Hepatocyte (in vitro differentiated cells): ENCODE data around the gene TOX2. TPM values are rescaled to one million over a fixed set of nuclear protein-coding genes. Genes with fewer than 3 reads are reported as not detected.

Experiments used
- DNase-seq: peaks from one replicate; pipeline ENCODE4 v3.0.0-alpha.2; 2016; ENCODE audit warnings: low spot score
- H2AFZ ChIP-seq: fragments of 200-600 bp; sonication (generic); 2 replicates; pipeline ENCODE4 v1.6.0; 2016; ENCODE audit warnings: antibody characterized with exemption, mild to moderate bottlenecking
- H3K27ac ChIP-seq: fragments of 200-600 bp; sonication (generic); 2 replicates; pipeline ENCODE4 v1.5.1; 2016; ENCODE audit warnings: mild to moderate bottlenecking
- H3K27me3 ChIP-seq: fragments of 200-600 bp; sonication (generic); 2 replicates; pipeline ENCODE4 v1.6.1; 2016
- H3K36me3 ChIP-seq: fragments of 200-600 bp; sonication (generic); replicated peaks from 2 replicates; pipeline ENCODE4 v1.5.1; 2016; ENCODE audit warnings: low read depth; ENCODE audit not compliant: insufficient read depth
- H3K4me1 ChIP-seq: fragments of 200-600 bp; sonication (generic); 2 replicates; pipeline ENCODE4 v1.5.1; 2016; ENCODE audit warnings: mild to moderate bottlenecking, moderate library complexity; ENCODE audit not compliant: insufficient read depth
- H3K4me2 ChIP-seq: fragments of 200-600 bp; sonication (generic); 2 replicates; pipeline ENCODE4 v1.6.0; 2016
- H3K4me3 ChIP-seq: fragments of 200-600 bp; sonication (generic); 2 replicates; pipeline ENCODE4 v1.5.1; 2016; ENCODE audit warnings: mild to moderate bottlenecking
- H3K79me2 ChIP-seq: fragments of 200-600 bp; sonication (generic); 2 replicates; pipeline ENCODE4 v1.6.0; 2017; ENCODE audit warnings: mild to moderate bottlenecking
- H3K9me2 ChIP-seq: fragments of 200-600 bp; sonication (generic); replicated peaks from 2 replicates; pipeline ENCODE4 v1.6.0; 2017; ENCODE audit warnings: mild to moderate bottlenecking; ENCODE audit not compliant: insufficient read depth
- H3K9me3 ChIP-seq: fragments of 200-600 bp; sonication (generic); 2 replicates; pipeline ENCODE4 v1.5.1; 2016; ENCODE audit warnings: low read depth, mild to moderate bottlenecking
- H4K20me1 ChIP-seq: fragments of 200-600 bp; sonication (generic); 2 replicates; pipeline ENCODE4 v1.6.0; 2016; ENCODE audit warnings: mild to moderate bottlenecking; ENCODE audit not compliant: insufficient read depth, poor library complexity, severe bottlenecking
- CTCF ChIP-seq: fragments of 200-600 bp; sonication (generic); IDR thresholded peaks from 2 replicates; pipeline ENCODE4 v1.5.1; 2016; ENCODE audit warnings: antibody characterized with exemption, mild to moderate bottlenecking; ENCODE audit not compliant: poor library complexity
- EZH2 ChIP-seq: fragments of 200-600 bp; sonication (generic); IDR thresholded peaks from 2 replicates; pipeline ENCODE4 v1.6.1; 2016; ENCODE audit warnings: antibody characterized with exemption, mild to moderate bottlenecking, borderline replicate concordance
- EZH2phosphoT487 ChIP-seq: fragments of 200-600 bp; sonication (generic); IDR thresholded peaks from one replicate; pipeline ENCODE4 v1.6.1; 2018; ENCODE audit warnings: antibody characterized with exemption, mild to moderate bottlenecking, low read depth, moderate library complexity; ENCODE audit not compliant: unreplicated experiment, severe bottlenecking
- WGBS: methylation state at CpG from one replicate; pipeline ENCODE4 v1.1.6; 2016; ENCODE audit warnings: low lambda C conversion rate; ENCODE audit errors: missing lambda C conversion rate; 5-methylcytosine and 5-hydroxymethylcytosine counted together
- polyA plus RNA-seq: library from polyadenylated mRNA; unstranded; fragments of >200 nt; fragmentation: Nextera tagmentation; extraction: Ambion mirVana; gene quantifications from 2 replicates; pipeline ENCODE4 v1.2.1, GENCODE V29; 2016
- total RNA-seq: library from RNA; depleted of rRNA; stranded (reverse); fragments of >200 nt; gene quantifications from 2 replicates; pipeline ENCODE4 v1.2.3, GENCODE V29; 2014

The TOX2 gene
- total and polyA plus RNA-seq, 2 experiments from 2014 or later = 0.87 to 12.1 TPM

GRCh38 chr20:44002861-44003260 lies 88.2 kb downstream of the TOX2 start:
- Histone ChIP-seq H3K4me3 (no peak overlapping the region), H3K4me1 (no peaks in the 10 kb centered on the region), H3K9me3 (no peaks in the 10 kb centered on the region), H2AFZ (no peak overlapping the region), H3K79me2 (no peaks in the 10 kb centered on the region), H3K27ac (no peak overlapping the region), H3K36me3 (no peaks in the 10 kb centered on the region), H3K9me2 (no peaks in the 10 kb centered on the region), H4K20me1 (no peaks in the 10 kb centered on the region), H3K4me2 (no peak overlapping the region), H3K27me3 (no peaks in the 10 kb centered on the region)
- 84% methylated on average over 1 of the region's 1 CpG for WGBS
- no peak for TF ChIP-seq EZH2
- no peak for TF ChIP-seq CTCF
- no peak for TF ChIP-seq EZH2phosphoT487
- DNase-seq = no peak

GRCh38 chr20:44003609-44004008 lies 89.0 kb downstream of the TOX2 start:
- Histone ChIP-seq H3K27me3 (no peaks in the 10 kb centered on the region), H3K36me3 (no peaks in the 10 kb centered on the region), H3K27ac (no peak overlapping the region), H3K4me2 (no peak overlapping the region), H3K79me2 (no peaks in the 10 kb centered on the region), H3K4me3 (no peak overlapping the region), H3K4me1 (no peaks in the 10 kb centered on the region), H4K20me1 (no peaks in the 10 kb centered on the region), H3K9me3 (no peaks in the 10 kb centered on the region), H2AFZ (no peak overlapping the region), H3K9me2 (no peaks in the 10 kb centered on the region)
- no peak for TF ChIP-seq CTCF
- DNase-seq = no peak
- WGBS = 87% methylated on average over 5 of the region's 5 CpGs

GRCh38 chr20:44004306-44004915 lies 89.8 kb downstream of the TOX2 start:
- 92% methylated on average over 4 of the region's 4 CpGs for WGBS
- no peaks in the 10 kb centered on the region for H3K4me1 ChIP-seq
- DNase-seq = no peak

More at GRCh38 chr20:44004306-44004915, 89.8 kb downstream of the TOX2 start:
- Histone ChIP-seq H3K36me3 (no peaks in the 10 kb centered on the region), H3K9me2 (no peaks in the 10 kb centered on the region), H3K9me3 (no peaks in the 10 kb centered on the region), H3K27ac (no peak overlapping the region), H2AFZ (no peak overlapping the region), H3K27me3 (no peaks in the 10 kb centered on the region), H3K4me3 (no peak overlapping the region), H3K79me2 (no peaks in the 10 kb centered on the region), H4K20me1 (no peaks in the 10 kb centered on the region), H3K4me2 (no peak overlapping the region)
- TF ChIP-seq CTCF = no peak
- TF ChIP-seq EZH2 = no peak
- TF ChIP-seq EZH2phosphoT487 = no peak
